Liver (tissue), 3 donors: ENCODE data around the gene TRIM69.

ENCODE experiments used
- FOXA1 ChIP-seq: IDR thresholded peaks from 2 replicates; pipeline ENCODE4 v1.6.1; 2016; ENCODE audit warnings: antibody characterized with exemption
- GABPA ChIP-seq, 2 donors: IDR thresholded peaks in 1 of 2; conservative IDR thresholded peaks in 1 of 2; 2 replicates each; pipeline ENCODE4 v1.6.1; 2016; ENCODE audit warnings: antibody characterized with exemption in 2 of 2, mild to moderate bottlenecking in 1 of 2, moderate library complexity in 1 of 2
- MAX ChIP-seq: IDR thresholded peaks from 2 replicates; pipeline ENCODE4 v1.6.1; 2016; ENCODE audit warnings: antibody characterized with exemption
- REST ChIP-seq: IDR thresholded peaks from 2 replicates; pipeline ENCODE4 v1.6.1; 2016; ENCODE audit warnings: antibody characterized with exemption, mild to moderate bottlenecking
- RXRA ChIP-seq, 2 donors: IDR thresholded peaks; 2 replicates each; pipeline ENCODE4 v1.6.1; 2017 to 2018; ENCODE audit warnings: antibody characterized with exemption in 2 of 2, mild to moderate bottlenecking in 1 of 2
- TAF1 ChIP-seq: conservative IDR thresholded peaks from 2 replicates; pipeline ENCODE4 v1.6.1; 2016; ENCODE audit warnings: antibody characterized with exemption, mild to moderate bottlenecking
- ZBTB33 ChIP-seq: IDR thresholded peaks from 2 replicates; pipeline ENCODE4 v1.6.1; 2016; ENCODE audit warnings: antibody characterized with exemption
- TF ChIP-seq, protein P1 (sequence below): fragments of 150-350 bp; IDR thresholded peaks from 2 replicates; pipeline ENCODE4 v1.5.1; 2017; ENCODE audit warnings: improper control_type of control experiment, low read depth, low read length; ENCODE audit not compliant: missing input control
- donor health status: healthy.
- donor health status: healthy.

GRCh38 chr15:44779761-44780160 is 43.4 kb downstream of the TRIM69 start:
- no peak for TF ChIP-seq GABPA (IDR thresholded peaks at IDR 0.05 in 1 of 2, conservative IDR thresholded peaks at IDR 0.05 in 1 of 2)
- TF ChIP-seq REST: no peak
- TF ChIP-seq, protein P1, sequence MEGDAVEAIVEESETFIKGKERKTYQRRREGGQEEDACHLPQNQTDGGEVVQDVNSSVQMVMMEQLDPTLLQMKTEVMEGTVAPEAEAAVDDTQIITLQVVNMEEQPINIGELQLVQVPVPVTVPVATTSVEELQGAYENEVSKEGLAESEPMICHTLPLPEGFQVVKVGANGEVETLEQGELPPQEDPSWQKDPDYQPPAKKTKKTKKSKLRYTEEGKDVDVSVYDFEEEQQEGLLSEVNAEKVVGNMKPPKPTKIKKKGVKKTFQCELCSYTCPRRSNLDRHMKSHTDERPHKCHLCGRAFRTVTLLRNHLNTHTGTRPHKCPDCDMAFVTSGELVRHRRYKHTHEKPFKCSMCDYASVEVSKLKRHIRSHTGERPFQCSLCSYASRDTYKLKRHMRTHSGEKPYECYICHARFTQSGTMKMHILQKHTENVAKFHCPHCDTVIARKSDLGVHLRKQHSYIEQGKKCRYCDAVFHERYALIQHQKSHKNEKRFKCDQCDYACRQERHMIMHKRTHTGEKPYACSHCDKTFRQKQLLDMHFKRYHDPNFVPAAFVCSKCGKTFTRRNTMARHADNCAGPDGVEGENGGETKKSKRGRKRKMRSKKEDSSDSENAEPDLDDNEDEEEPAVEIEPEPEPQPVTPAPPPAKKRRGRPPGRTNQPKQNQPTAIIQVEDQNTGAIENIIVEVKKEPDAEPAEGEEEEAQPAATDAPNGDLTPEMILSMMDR: no peak
- TF ChIP-seq RXRA (IDR thresholded peaks at IDR 0.05): no peak
- TF ChIP-seq ZBTB33: no peak
- no peak for TF ChIP-seq FOXA1
- no peak for TF ChIP-seq MAX
- no peak for TF ChIP-seq TAF1
